Keratinocyte (primary cell): ENCODE data around the gene RAB21.

Experiments used
- EZH2 ChIP-seq: IDR thresholded peaks from one replicate; pipeline ENCODE4 v1.6.1; 2012; ENCODE audit warnings: inconsistent platforms, mild to moderate bottlenecking, low read length, moderate library complexity
- TF ChIP-seq, protein P1 (sequence below), 3 experiments: IDR thresholded peaks in 1 of 3; conservative IDR thresholded peaks in 1 of 3; optimal IDR thresholded peaks in 1 of 3; 2 replicates in 2 of 3; 3 replicates in 1 of 3; pipeline versions ENCODE3 to v1.5.1; 2011; ENCODE audit warnings: low read length in 3 of 3, mild to moderate bottlenecking in 3 of 3, moderate library complexity in 2 of 3, control low read depth in 1 of 3, inconsistent platforms in 1 of 3; ENCODE audit not compliant: insufficient read depth in 2 of 3; ENCODE audit errors: extremely low read depth in 1 of 3

DNA sequence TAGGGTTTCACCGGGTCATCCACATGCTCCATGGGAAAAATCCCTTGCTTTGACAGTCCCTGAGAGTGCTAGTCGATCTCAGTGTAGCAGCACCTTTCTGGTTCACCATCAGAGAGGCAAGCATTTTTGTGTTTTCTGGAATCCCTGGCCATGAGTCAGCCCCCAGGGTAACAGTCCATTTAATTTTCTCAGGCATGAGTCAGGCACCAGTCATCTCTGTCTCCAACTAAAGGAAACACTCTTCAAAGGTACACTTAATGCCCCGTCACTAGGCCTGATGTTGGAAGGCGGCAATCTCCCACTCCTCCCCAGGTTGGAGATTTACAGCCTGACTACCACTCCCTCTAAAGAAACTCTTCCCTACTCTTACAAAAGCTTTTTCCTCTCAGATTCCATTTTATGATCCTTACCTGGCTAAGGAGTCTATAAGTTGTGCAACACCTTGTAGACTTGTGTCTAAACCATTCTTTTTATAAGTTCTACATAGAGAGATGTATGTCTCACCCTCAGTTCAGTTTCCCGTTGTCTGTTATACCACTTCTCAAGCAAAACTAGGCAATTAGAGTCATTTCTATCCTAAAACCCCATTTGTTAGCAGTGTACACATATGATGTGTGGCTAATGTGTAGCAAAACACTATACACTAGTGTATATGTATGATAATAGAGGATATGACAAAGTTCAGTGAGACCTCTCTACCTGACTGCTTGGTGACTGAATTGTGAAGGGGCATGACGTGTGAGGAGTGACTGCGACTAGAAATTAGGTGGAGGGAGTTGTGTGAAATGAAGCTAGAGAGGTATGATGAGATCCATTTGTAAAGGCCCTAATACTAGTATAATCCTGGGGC is 44.2 kb upstream of the RAB21 start:
- no peak for TF ChIP-seq EZH2
- TF ChIP-seq, protein P1, sequence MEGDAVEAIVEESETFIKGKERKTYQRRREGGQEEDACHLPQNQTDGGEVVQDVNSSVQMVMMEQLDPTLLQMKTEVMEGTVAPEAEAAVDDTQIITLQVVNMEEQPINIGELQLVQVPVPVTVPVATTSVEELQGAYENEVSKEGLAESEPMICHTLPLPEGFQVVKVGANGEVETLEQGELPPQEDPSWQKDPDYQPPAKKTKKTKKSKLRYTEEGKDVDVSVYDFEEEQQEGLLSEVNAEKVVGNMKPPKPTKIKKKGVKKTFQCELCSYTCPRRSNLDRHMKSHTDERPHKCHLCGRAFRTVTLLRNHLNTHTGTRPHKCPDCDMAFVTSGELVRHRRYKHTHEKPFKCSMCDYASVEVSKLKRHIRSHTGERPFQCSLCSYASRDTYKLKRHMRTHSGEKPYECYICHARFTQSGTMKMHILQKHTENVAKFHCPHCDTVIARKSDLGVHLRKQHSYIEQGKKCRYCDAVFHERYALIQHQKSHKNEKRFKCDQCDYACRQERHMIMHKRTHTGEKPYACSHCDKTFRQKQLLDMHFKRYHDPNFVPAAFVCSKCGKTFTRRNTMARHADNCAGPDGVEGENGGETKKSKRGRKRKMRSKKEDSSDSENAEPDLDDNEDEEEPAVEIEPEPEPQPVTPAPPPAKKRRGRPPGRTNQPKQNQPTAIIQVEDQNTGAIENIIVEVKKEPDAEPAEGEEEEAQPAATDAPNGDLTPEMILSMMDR (optimal IDR thresholded peaks at IDR 0.05 in 1 of 3, IDR thresholded peaks at IDR 0.05 in 1 of 3, conservative IDR thresholded peaks at IDR 0.05 in 1 of 3; ENCODE audit: extremely low read depth in 1 of 3, insufficient read depth in 2 of 3, low read length in 3 of 3), result no peak
